IPS DF 6.9 (cell line): Measurements from ENCODE around the gene FTSJ1.

Source experiments
- DNase-seq: peaks from one replicate; pipeline ENCODE4 v3.0.0-alpha.2; 2013; ENCODE audit warnings: low read depth, low spot score
- H3K27ac ChIP-seq: one replicate; pipeline ENCODE4 v1.5.1; 2013; ENCODE audit warnings: low read length, control low read depth
- H3K27me3 ChIP-seq: 2 replicates; pipeline ENCODE4 v1.6.1; 2013; ENCODE audit warnings: mild to moderate bottlenecking, low read length; ENCODE audit not compliant: control insufficient read depth, insufficient read depth
- H3K36me3 ChIP-seq: 2 replicates; pipeline ENCODE4 v1.6.1; 2013; ENCODE audit warnings: low read length; ENCODE audit not compliant: control insufficient read depth, insufficient read depth
- H3K4me1 ChIP-seq: 2 replicates; pipeline ENCODE4 v1.6.1; 2013; ENCODE audit warnings: low read length; ENCODE audit not compliant: control insufficient read depth, insufficient read depth
- H3K4me3 ChIP-seq: 2 replicates; pipeline ENCODE4 v1.5.1; 2013; ENCODE audit warnings: mild to moderate bottlenecking, low read length
- H3K9me3 ChIP-seq: 2 replicates; pipeline ENCODE4 v1.6.1; 2013; ENCODE audit warnings: low read length, inconsistent platforms; ENCODE audit not compliant: control insufficient read depth, insufficient read depth
- WGBS: extraction: QIAGEN DNeasy Blood & Tissue Kit; methylation state at CpG from one replicate; pipeline ENCODE4 v1.1.7; 2013; ENCODE audit warnings: mixed read lengths, missing lambda C conversion rate; ENCODE audit not compliant: insufficient read length, insufficient coverage; 5-methylcytosine and 5-hydroxymethylcytosine counted together

FTSJ1 gene

GRCh38 chrX:48478806-48479205, 2.8 kb downstream of the FTSJ1 start:
- no peak for DNase-seq
- Histone ChIP-seq H3K9me3 (no peaks in the 10 kb centered on the region), H3K4me1 (peaks cover 2% of the 10 kb centered on the region), H3K27me3 (no peaks in the 10 kb centered on the region), H3K36me3 (peaks cover 9% of the 10 kb centered on the region; the same call in 1 of the 2 replicates), H3K4me3 (no peak overlapping the region), H3K27ac (no peak overlapping the region)
- WGBS = no CpG with 5 or more reads among the region's 5 CpGs

GRCh38 chrX:48480142-48480541, 4.1 kb downstream of the FTSJ1 start:
- Histone ChIP-seq H3K27me3 (no peaks in the 10 kb centered on the region), H3K36me3 (peaks cover 9% of the 10 kb centered on the region; the same call in 1 of the 2 replicates), H3K4me3 (no peak overlapping the region), H3K9me3 (no peaks in the 10 kb centered on the region), H3K4me1 (no peaks in the 10 kb centered on the region; the same call in 1 of the 2 replicates), H3K27ac (no peak overlapping the region)
- DNase-seq = no peak
- no CpG with 5 or more reads among the region's 3 CpGs for WGBS

- no peak overlapping the region for H3K27ac ChIP-seq
- H3K27me3 ChIP-seq = no peaks in the 10 kb centered on the region
- H3K4me1 ChIP-seq = no peaks in the 10 kb centered on the region; the same call in 1 of the 2 replicates
- H3K36me3 ChIP-seq = peaks cover 9% of the 10 kb centered on the region; the same call in 1 of the 2 replicates
- DNase-seq = no peak
- no peaks in the 10 kb centered on the region for H3K9me3 ChIP-seq
- H3K4me3 ChIP-seq = no peak overlapping the region
- no CpG with 5 or more reads among the region's 3 CpGs for WGBS
Measured at GRCh38 chrX:48480583-48480982, 4.6 kb downstream of the FTSJ1 start.

GRCh38 chrX:48482526-48482925, 6.5 kb downstream of the FTSJ1 start:
- Histone ChIP-seq H3K27ac (no peak overlapping the region), H3K4me1 (no peaks in the 10 kb centered on the region; the same call in 1 of the 2 replicates), H3K9me3 (no peaks in the 10 kb centered on the region), H3K4me3 (no peak overlapping the region), H3K36me3 (peaks cover 9% of the 10 kb centered on the region; the same call in 1 of the 2 replicates), H3K27me3 (no peaks in the 10 kb centered on the region)
- WGBS = no CpG with 5 or more reads among the region's 7 CpGs
- DNase-seq = no peak

GRCh38 chrX:48487362-48487798, 11.4 kb downstream of the FTSJ1 start:
- DNase-seq = no peak
- no peak overlapping the region for H3K27ac ChIP-seq
- WGBS = no CpG with 5 or more reads among the region's 10 CpGs

GRCh38 chrX:48488034-48488433, 12.0 kb downstream of the FTSJ1 start:
- Histone ChIP-seq H3K27me3 (no peaks in the 10 kb centered on the region), H3K4me3 (no peak overlapping the region), H3K36me3 (no peaks in the 10 kb centered on the region), H3K9me3 (no peaks in the 10 kb centered on the region), H3K4me1 (no peaks in the 10 kb centered on the region), H3K27ac (no peak overlapping the region)
- no CpG with 5 or more reads among the region's 3 CpGs for WGBS
- no peak for DNase-seq

More at GRCh38 chrX:48487362-48487798, 11.4 kb downstream of the FTSJ1 start:
- Histone ChIP-seq H3K4me3 (no peak overlapping the region), H3K9me3 (no peaks in the 10 kb centered on the region), H3K27me3 (no peaks in the 10 kb centered on the region), H3K4me1 (no peaks in the 10 kb centered on the region), H3K36me3 (peaks cover 2% of the 10 kb centered on the region; the same call in 1 of the 2 replicates)

GRCh38 chrX:48489296-48489695, 13.3 kb downstream of the FTSJ1 start:
- no CpG with 5 or more reads among the region's 9 CpGs for WGBS
- Histone ChIP-seq H3K4me3 (no peak overlapping the region), H3K9me3 (no peaks in the 10 kb centered on the region), H3K27ac (no peak overlapping the region), H3K36me3 (no peaks in the 10 kb centered on the region), H3K27me3 (no peaks in the 10 kb centered on the region), H3K4me1 (peaks cover 2% of the 10 kb centered on the region; the same call in 1 of the 2 replicates)
- no peak for DNase-seq

- H3K27me3 ChIP-seq = no peaks in the 10 kb centered on the region
- peaks cover 2% of the 10 kb centered on the region; the same call in 1 of the 2 replicates for H3K4me1 ChIP-seq
- no CpG with 5 or more reads among the region's 2 CpGs for WGBS
- H3K4me3 ChIP-seq = no peak overlapping the region
- H3K36me3 ChIP-seq = no peaks in the 10 kb centered on the region
- H3K27ac ChIP-seq = no peak overlapping the region
- no peak for DNase-seq
- no peaks in the 10 kb centered on the region for H3K9me3 ChIP-seq
Measured at GRCh38 chrX:48489892-48490291, 13.9 kb downstream of the FTSJ1 start.

- Histone ChIP-seq H3K27me3 (no peaks in the 10 kb centered on the region), H3K36me3 (no peaks in the 10 kb centered on the region), H3K9me3 (no peaks in the 10 kb centered on the region), H3K4me3 (no peak overlapping the region), H3K27ac (no peak overlapping the region), H3K4me1 (peaks cover 2% of the 10 kb centered on the region; the same call in 1 of the 2 replicates)
- DNase-seq = no peak
- WGBS = no CpG with 5 or more reads among the region's 8 CpGs
Measured at GRCh38 chrX:48490661-48491060, 14.7 kb downstream of the FTSJ1 start.

- Histone ChIP-seq H3K4me1 (peaks cover 2% of the 10 kb centered on the region; the same call in 1 of the 2 replicates), H3K4me3 (no peak overlapping the region), H3K27me3 (no peaks in the 10 kb centered on the region), H3K36me3 (no peaks in the 10 kb centered on the region), H3K27ac (no peak overlapping the region), H3K9me3 (no peaks in the 10 kb centered on the region)
- no CpG with 5 or more reads among the region's 9 CpGs for WGBS
- no peak for DNase-seq
Measured at GRCh38 chrX:48491809-48492208, 15.8 kb downstream of the FTSJ1 start.

- no peak overlapping the region for H3K27ac ChIP-seq
- no CpG with 5 or more reads among the region's 7 CpGs for WGBS
- H3K9me3 ChIP-seq = no peaks in the 10 kb centered on the region
- DNase-seq = no peak
- peaks cover 2% of the 10 kb centered on the region; the same call in 1 of the 2 replicates for H3K4me1 ChIP-seq
- H3K4me3 ChIP-seq = no peak overlapping the region
- no peaks in the 10 kb centered on the region for H3K27me3 ChIP-seq
- H3K36me3 ChIP-seq = no peaks in the 10 kb centered on the region
Measured at GRCh38 chrX:48492293-48492910, 16.4 kb downstream of the FTSJ1 start.
